ENCODE measurements around the gene MEIKIN.

The MEIKIN gene

GRCh38 chr5:131973089-131973712 lies 27.7 kb upstream of the MEIKIN start:
- DNase-seq: no peak

- no peak for DNase-seq
Measured at GRCh38 chr5:131968396-131968954, 23.0 kb upstream of the MEIKIN start.

- DNase-seq: no peak
Measured at GRCh38 chr5:131966551-131966950, 21.1 kb upstream of the MEIKIN start.

- DNase-seq: no peak
Measured at GRCh38 chr5:131965826-131966415, 20.5 kb upstream of the MEIKIN start.

- DNase-seq: peak in 1 of 2 experiments; percentile 39
Measured at GRCh38 chr5:131959906-131960305, 14.4 kb upstream of the MEIKIN start.

- no peak for DNase-seq
Measured at GRCh38 chr5:131959136-131959535, 13.7 kb upstream of the MEIKIN start.

GRCh38 chr5:131957721-131958441 lies 12.4 kb upstream of the MEIKIN start:
- DNase-seq: no peak

GRCh38 chr5:131953969-131954368 lies 8.5 kb upstream of the MEIKIN start:
- DNase-seq: no peak

- no peak for DNase-seq
Measured at GRCh38 chr5:131952301-131952857, 6.9 kb upstream of the MEIKIN start.

GRCh38 chr5:131950706-131951105 lies 5.2 kb upstream of the MEIKIN start:
- DNase-seq: no peak

GRCh38 chr5:131947445-131947844 lies 2.0 kb upstream of the MEIKIN start:
- no peak for DNase-seq

GRCh38 chr5:131944702-131945550 lies 537 bp downstream of the MEIKIN start:
- no peak for DNase-seq

GRCh38 chr5:131943916-131944315 lies 1.5 kb downstream of the MEIKIN start:
- DNase-seq: no peak

GRCh38 chr5:131942016-131942415 lies 3.4 kb downstream of the MEIKIN start:
- no peak for DNase-seq

- no peak for DNase-seq
Measured at GRCh38 chr5:131939690-131940345, 5.6 kb downstream of the MEIKIN start.

- no peak for DNase-seq
Measured at GRCh38 chr5:131932235-131932634, 13.2 kb downstream of the MEIKIN start.

GRCh38 chr5:131928957-131929356 lies 16.5 kb downstream of the MEIKIN start:
- DNase-seq: no peak

- DNase-seq: no peak
Measured at GRCh38 chr5:131926168-131926567, 19.3 kb downstream of the MEIKIN start.

GRCh38 chr5:131916481-131916880 lies 29.0 kb downstream of the MEIKIN start:
- no peak for DNase-seq

GRCh38 chr5:131914472-131914871 lies 31.0 kb downstream of the MEIKIN start:
- DNase-seq: no peak

- no peak for DNase-seq
Measured at GRCh38 chr5:131913603-131914002, 31.9 kb downstream of the MEIKIN start.

- DNase-seq: no peak
Measured at GRCh38 chr5:131906668-131907067, 38.8 kb downstream of the MEIKIN start.
